GM12891 (cell line): Measurements from ENCODE around the gene JMJD8.

Experiments used
- POLR2A ChIP-seq: IDR thresholded peaks from 2 replicates; pipeline ENCODE4 v1.6.1; 2011; ENCODE audit warnings: low read depth, low read length, control low read depth
- TAF1 ChIP-seq: IDR thresholded peaks from 2 replicates; pipeline ENCODE4 v1.6.1; 2011; ENCODE audit warnings: low read depth, low read length, control low read depth

DNA sequence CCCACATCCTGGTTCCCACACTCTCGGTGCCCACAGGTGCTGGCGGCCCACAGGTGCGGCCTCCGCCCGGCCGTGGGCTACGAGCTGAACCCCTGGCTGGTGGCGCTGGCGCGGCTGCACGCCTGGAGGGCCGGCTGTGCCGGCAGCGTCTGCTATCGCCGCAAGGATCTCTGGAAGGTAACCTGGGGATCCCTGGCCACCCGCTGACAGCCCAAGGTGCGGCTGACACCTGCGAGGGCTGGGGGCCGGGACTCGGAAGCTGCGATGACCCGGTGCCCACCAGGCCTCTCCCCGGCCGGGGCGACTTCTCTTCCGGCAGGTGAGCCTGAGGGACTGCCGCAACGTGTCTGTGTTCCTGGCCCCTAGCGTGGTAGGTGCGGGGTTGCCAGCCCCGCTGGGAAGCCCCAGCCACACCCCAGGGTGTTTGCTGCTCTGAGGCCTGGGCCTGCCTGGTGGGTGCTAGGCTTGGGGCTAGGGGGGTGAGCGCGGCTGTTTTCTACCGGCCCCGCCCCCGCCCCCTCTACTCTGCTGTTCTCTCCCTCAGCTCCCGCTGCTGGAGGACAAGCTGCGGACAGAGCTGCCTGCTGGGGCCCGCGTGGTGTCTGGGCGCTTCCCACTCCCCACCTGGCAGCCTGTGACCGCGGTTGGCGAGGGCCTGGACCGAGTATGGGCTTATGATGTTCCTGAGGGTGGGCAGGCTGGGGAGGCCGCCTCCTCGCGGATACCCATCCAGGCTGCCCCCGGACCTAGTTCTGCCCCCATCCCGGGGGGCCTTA is 37.8 kb upstream of the JMJD8 start:
- TF ChIP-seq POLR2A, result no peak
- TF ChIP-seq TAF1, result no peak
